ENCODE measurements around the gene HOXB8.

Gene HOXB8

GRCh38 chr17:48610282-48611211 is 4.5 kb downstream of the HOXB8 start, which contains the start of gene HOXB7:
Gene HOXB7 (minus strand): TSS chr17:48611017. CDS start chr17:48610918, 99 bp downstream.
- no peak for FAIRE-seq

GRCh38 chr17:48609759-48610281 is 5.3 kb downstream of the HOXB8 start:
- no peak for FAIRE-seq

GRCh38 chr17:48609033-48609432 is 6.1 kb downstream of the HOXB8 start:
- FAIRE-seq = no peak

GRCh38 chr17:48608494-48608834 is 6.6 kb downstream of the HOXB8 start:
- FAIRE-seq = no peak

- FAIRE-seq = no peak
Measured at GRCh38 chr17:48606892-48607614, 8.0 kb downstream of the HOXB8 start.

GRCh38 chr17:48605991-48606891 is 8.9 kb downstream of the HOXB8 start:
- no peak for FAIRE-seq

GRCh38 chr17:48605409-48605919 is 9.6 kb downstream of the HOXB8 start:
- FAIRE-seq = no peak

GRCh38 chr17:48604770-48605329 is 10.2 kb downstream of the HOXB8 start, which contains the start of gene HOXB6:
Gene HOXB6 (minus strand): TSS chr17:48604986. CDS start chr17:48598150, 6,836 bp downstream.
- FAIRE-seq = no peak

GRCh38 chr17:48603959-48604769 is 10.9 kb downstream of the HOXB8 start:
- FAIRE-seq = no peak

GRCh38 chr17:48601539-48602425 is 13.3 kb downstream of the HOXB8 start:
- FAIRE-seq = no peak

- FAIRE-seq = no peak
Measured at GRCh38 chr17:48601207-48601538, 13.9 kb downstream of the HOXB8 start.

- no peak for FAIRE-seq
Measured at GRCh38 chr17:48600244-48601098, 14.6 kb downstream of the HOXB8 start.

- no peak for FAIRE-seq
Measured at GRCh38 chr17:48599354-48599753, 15.7 kb downstream of the HOXB8 start.

GRCh38 chr17:48598736-48599135 is 16.4 kb downstream of the HOXB8 start:
- no peak for FAIRE-seq

- no peak for FAIRE-seq
Measured at GRCh38 chr17:48597778-48598631, 17.1 kb downstream of the HOXB8 start.

GRCh38 chr17:48597528-48597777 is 17.6 kb downstream of the HOXB8 start:
- no peak for FAIRE-seq

GRCh38 chr17:48596735-48597527 is 18.2 kb downstream of the HOXB8 start:
- no peak for FAIRE-seq

All from colon (tissue), 2 donors.